Measurements from ENCODE around the gene PRKG1. TPM values are rescaled to one million over a fixed set of nuclear protein-coding genes. Genes with fewer than 3 reads are reported as not detected.
A peak's percentile ranks its signal among the peaks of the same experiment; 100 is the strongest.

The PRKG1 gene
- total and polyA plus RNA-seq, 7 donors, result 4.5 to 49.0 (median 31.7) TPM

- ATAC-seq (no peak), DNase-seq (no peak)
- intact Hi-C loops (cut with DNase I), result loop anchor here (5.0 to 10.0 kb wide), 8 partner anchors 143 to 1225 kb away; partner anchors contain the start of gene CSTF2T (in 1 of the 2)
- no peaks in the 10 kb centered on the region for H3K27me3 ChIP-seq (ENCODE audit: insufficient read depth in 3 of 3, low read length in 2 of 3)
- H3K36me3 ChIP-seq (ENCODE audit: insufficient read depth in 1 of 2, low read depth in 1 of 2), result no peaks in the 10 kb centered on the region
- no peak overlapping the region for H3K4me3 ChIP-seq
- 86 to 88% (median 87%) methylated on average over 1 of the region's 1 CpG for WGBS, 3 donors
- H3K27ac ChIP-seq, result peak overlapping the region; percentile 79
- H3K4me1 ChIP-seq, result peaks cover 29% of the 10 kb centered on the region
- no peaks in the 10 kb centered on the region for H3K9me3 ChIP-seq
- TF ChIP-seq CTCF (IDR thresholded peaks at IDR 0.05), result no peak
Measured at GRCh38 chr10:52217531-52217930, 1143.2 kb downstream of the PRKG1 start.

GRCh38 chr10:52220947-52221346 lies 1146.7 kb downstream of the PRKG1 start:
- Histone ChIP-seq H3K27me3 (ENCODE audit: insufficient read depth in 3 of 3, low read length in 2 of 3) (no peaks in the 10 kb centered on the region), H3K9me3 (no peaks in the 10 kb centered on the region), H3K36me3 (ENCODE audit: insufficient read depth in 1 of 2, low read depth in 1 of 2) (no peaks in the 10 kb centered on the region), H3K4me1 (peaks cover 9% of the 10 kb centered on the region), H3K27ac (no peak overlapping the region), H3K4me3 (no peak overlapping the region)
- WGBS, 3 donors, result 91 to 95% (median 94%) methylated on average over 3 of the region's 3 CpGs
- ATAC-seq (no peak), DNase-seq (no peak)
- intact Hi-C loops (cut with DNase I), result no loop called here
- TF ChIP-seq CTCF (IDR thresholded peaks at IDR 0.05), result no peak

- intact Hi-C loops (cut with DNase I), result no loop called here
- DNase-seq, result no peak
- TF ChIP-seq CTCF (IDR thresholded peaks at IDR 0.05), result no peak
- ATAC-seq, result no peak
- Histone ChIP-seq H3K36me3 (ENCODE audit: insufficient read depth in 1 of 2, low read depth in 1 of 2) (no peaks in the 10 kb centered on the region), H3K4me1 (no peaks in the 10 kb centered on the region), H3K4me3 (no peak overlapping the region), H3K27me3 (ENCODE audit: insufficient read depth in 3 of 3, low read length in 2 of 3) (no peaks in the 10 kb centered on the region), H3K27ac (no peak overlapping the region), H3K9me3 (no peaks in the 10 kb centered on the region)
- WGBS, 3 donors, result 64 to 72% (median 67%) methylated on average over 4 of the region's 4 CpGs
Measured at GRCh38 chr10:52221923-52222322, 1147.6 kb downstream of the PRKG1 start.

- intact Hi-C loops (cut with DNase I), result no loop called here
- no peak for TF ChIP-seq CTCF (IDR thresholded peaks at IDR 0.05)
- 64 to 69% (median 69%) methylated on average over 1 of the region's 1 CpG for WGBS, 3 donors
- no peak overlapping the region for H3K4me3 ChIP-seq
- H3K27me3 ChIP-seq (ENCODE audit: insufficient read depth in 3 of 3, low read length in 2 of 3), result no peaks in the 10 kb centered on the region
- H3K36me3 ChIP-seq (ENCODE audit: insufficient read depth in 1 of 2, low read depth in 1 of 2), result no peaks in the 10 kb centered on the region
- DNase-seq, result no peak
- no peak overlapping the region for H3K27ac ChIP-seq
- no peaks in the 10 kb centered on the region for H3K4me1 ChIP-seq
- no peaks in the 10 kb centered on the region for H3K9me3 ChIP-seq
- ATAC-seq, result no peak
Measured at GRCh38 chr10:52226197-52226847, 1152.0 kb downstream of the PRKG1 start.

- Histone ChIP-seq H3K4me3 (no peak overlapping the region), H3K27me3 (ENCODE audit: insufficient read depth in 3 of 3, low read length in 2 of 3) (no peaks in the 10 kb centered on the region), H3K36me3 (ENCODE audit: insufficient read depth in 1 of 2, low read depth in 1 of 2) (no peaks in the 10 kb centered on the region), H3K9me3 (no peaks in the 10 kb centered on the region), H3K27ac (no peak overlapping the region), H3K4me1 (no peaks in the 10 kb centered on the region)
- intact Hi-C loops (cut with DNase I), result no loop called here
- no peak for ATAC-seq
- no peak for TF ChIP-seq CTCF (IDR thresholded peaks at IDR 0.05)
- WGBS, 3 donors, result 50 to 83% (median 57%) methylated on average over 2 of the region's 2 CpGs
- DNase-seq, result no peak
Measured at GRCh38 chr10:52228556-52228955, 1154.3 kb downstream of the PRKG1 start.
